ENCODE data around the gene PADI2. TPM values are rescaled to one million over a fixed set of nuclear protein-coding genes. Genes with fewer than 3 reads are reported as not detected.

PADI2 gene
- total RNA-seq, 1 experiment from 2014 or later, result 3.0 TPM

DNA sequence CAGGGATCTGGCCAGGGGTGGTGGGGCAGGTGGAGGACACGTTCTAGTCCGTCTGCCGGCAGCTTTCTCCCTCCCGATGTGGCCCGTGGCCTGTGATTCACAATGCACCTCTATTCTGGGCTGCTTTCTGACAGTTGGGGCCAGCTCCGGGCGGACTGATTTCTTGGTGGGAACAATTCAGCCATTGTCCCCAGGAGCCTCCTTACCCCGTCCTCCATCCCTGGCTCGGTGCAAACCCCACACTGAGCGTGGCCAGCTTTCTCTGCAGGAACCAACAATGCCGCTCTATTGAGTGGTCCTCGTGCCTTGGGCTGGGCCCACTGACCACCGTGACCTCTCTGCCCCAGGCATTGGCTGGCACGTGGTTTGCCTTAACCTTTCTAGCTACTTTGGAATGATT lies 29.7 kb downstream of the PADI2 start:
- no peak overlapping the region for H3K4me2 ChIP-seq (ENCODE audit: insufficient read depth, insufficient read length, low read length)
- Mint-ChIP-seq H3K4me3 (no peak overlapping the region), H3K27me3 (ENCODE audit: low read depth) (peaks cover 4% of the 10 kb centered on the region), H3K27ac (no peak overlapping the region), H3K4me1 (no peaks in the 10 kb centered on the region; a peak in 2 of 4 replicates), H3K9me3 (no peaks in the 10 kb centered on the region; a peak in 1 of 5 replicates), H3K36me3 (ENCODE audit: insufficient read depth in 1 of 3, low read depth in 3 of 3) (no peaks in the 10 kb centered on the region)
- H3K56ac ChIP-seq (ENCODE audit: insufficient read length, low read depth, low read length), result no peak overlapping the region
- H3T11ph ChIP-seq (ENCODE audit: low read length), result no peak overlapping the region
- H4K5ac ChIP-seq (ENCODE audit: insufficient read length, low read depth, low read length), result no peak overlapping the region
- H3K27ac ChIP-seq (ENCODE audit: insufficient read length, low read depth, low read length), result no peak overlapping the region
- no peak overlapping the region for H2BK15ac ChIP-seq (ENCODE audit: low read depth, low read length)
- no peak overlapping the region for H4K8ac ChIP-seq (replicated peaks; ENCODE audit: insufficient read length, low read depth, low read length)
- H3K23me2 ChIP-seq (ENCODE audit: insufficient read length, low read depth, low read length, poor library complexity, severe bottlenecking), result no peaks in the 10 kb centered on the region
- no peaks in the 10 kb centered on the region for H4K20me1 ChIP-seq (ENCODE audit: control insufficient read depth, insufficient read depth, insufficient read length)
- no peak overlapping the region for H3K18ac ChIP-seq (ENCODE audit: insufficient read length, low read depth, low read length)
- no peaks in the 10 kb centered on the region for H3K79me1 ChIP-seq (ENCODE audit: insufficient read depth, low read depth, low read length, poor library complexity, severe bottlenecking)
- H2BK20ac ChIP-seq (ENCODE audit: low read depth, low read length, poor library complexity, severe bottlenecking), result no peak overlapping the region
- no peaks in the 10 kb centered on the region for H3K79me2 ChIP-seq (ENCODE audit: insufficient read depth, low read length)
- no peak overlapping the region for H3K9ac ChIP-seq (ENCODE audit: extremely low read depth, insufficient read length, low read length)
- WGBS (ENCODE audit: extremely low coverage, insufficient read length, low lambda C conversion rate), result no CpG with 5 or more reads among the region's 14 CpGs
- H2BK120ac ChIP-seq (ENCODE audit: low read depth, low read length, poor library complexity, severe bottlenecking), result no peak overlapping the region
- H2BK12ac ChIP-seq (ENCODE audit: insufficient read length, low read depth, low read length), result no peak overlapping the region
- H2AK5ac ChIP-seq (ENCODE audit: insufficient read length, low read length), result no peak overlapping the region
- H2AFZ ChIP-seq (ENCODE audit: low read length), result no peak overlapping the region
- H3K23ac ChIP-seq (ENCODE audit: insufficient read length, low read depth, low read length), result no peak overlapping the region
- H3K4ac ChIP-seq (ENCODE audit: low read depth, low read length), result no peak overlapping the region
- TF ChIP-seq, protein P1, sequence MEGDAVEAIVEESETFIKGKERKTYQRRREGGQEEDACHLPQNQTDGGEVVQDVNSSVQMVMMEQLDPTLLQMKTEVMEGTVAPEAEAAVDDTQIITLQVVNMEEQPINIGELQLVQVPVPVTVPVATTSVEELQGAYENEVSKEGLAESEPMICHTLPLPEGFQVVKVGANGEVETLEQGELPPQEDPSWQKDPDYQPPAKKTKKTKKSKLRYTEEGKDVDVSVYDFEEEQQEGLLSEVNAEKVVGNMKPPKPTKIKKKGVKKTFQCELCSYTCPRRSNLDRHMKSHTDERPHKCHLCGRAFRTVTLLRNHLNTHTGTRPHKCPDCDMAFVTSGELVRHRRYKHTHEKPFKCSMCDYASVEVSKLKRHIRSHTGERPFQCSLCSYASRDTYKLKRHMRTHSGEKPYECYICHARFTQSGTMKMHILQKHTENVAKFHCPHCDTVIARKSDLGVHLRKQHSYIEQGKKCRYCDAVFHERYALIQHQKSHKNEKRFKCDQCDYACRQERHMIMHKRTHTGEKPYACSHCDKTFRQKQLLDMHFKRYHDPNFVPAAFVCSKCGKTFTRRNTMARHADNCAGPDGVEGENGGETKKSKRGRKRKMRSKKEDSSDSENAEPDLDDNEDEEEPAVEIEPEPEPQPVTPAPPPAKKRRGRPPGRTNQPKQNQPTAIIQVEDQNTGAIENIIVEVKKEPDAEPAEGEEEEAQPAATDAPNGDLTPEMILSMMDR (conservative IDR thresholded peaks at IDR 0.05), result no peak
- DNase-seq, result no peak
- H3K4me1 ChIP-seq (ENCODE audit: insufficient read depth, low read length), result no peaks in the 10 kb centered on the region
- no peak overlapping the region for H3K14ac ChIP-seq (ENCODE audit: insufficient read depth, low read length)
- no peak overlapping the region for H4K91ac ChIP-seq (ENCODE audit: insufficient read length, low read depth, low read length)
- H3K27me3 ChIP-seq (ENCODE audit: insufficient read depth, low read length), result no peaks in the 10 kb centered on the region
- no peaks in the 10 kb centered on the region for H3K9me3 ChIP-seq (ENCODE audit: control insufficient read depth, low read depth, low read length)
- H2BK5ac ChIP-seq (ENCODE audit: insufficient read length, low read length), result no peak overlapping the region
